Measurements from ENCODE around the gene DPF1.

Gene DPF1

DNA sequence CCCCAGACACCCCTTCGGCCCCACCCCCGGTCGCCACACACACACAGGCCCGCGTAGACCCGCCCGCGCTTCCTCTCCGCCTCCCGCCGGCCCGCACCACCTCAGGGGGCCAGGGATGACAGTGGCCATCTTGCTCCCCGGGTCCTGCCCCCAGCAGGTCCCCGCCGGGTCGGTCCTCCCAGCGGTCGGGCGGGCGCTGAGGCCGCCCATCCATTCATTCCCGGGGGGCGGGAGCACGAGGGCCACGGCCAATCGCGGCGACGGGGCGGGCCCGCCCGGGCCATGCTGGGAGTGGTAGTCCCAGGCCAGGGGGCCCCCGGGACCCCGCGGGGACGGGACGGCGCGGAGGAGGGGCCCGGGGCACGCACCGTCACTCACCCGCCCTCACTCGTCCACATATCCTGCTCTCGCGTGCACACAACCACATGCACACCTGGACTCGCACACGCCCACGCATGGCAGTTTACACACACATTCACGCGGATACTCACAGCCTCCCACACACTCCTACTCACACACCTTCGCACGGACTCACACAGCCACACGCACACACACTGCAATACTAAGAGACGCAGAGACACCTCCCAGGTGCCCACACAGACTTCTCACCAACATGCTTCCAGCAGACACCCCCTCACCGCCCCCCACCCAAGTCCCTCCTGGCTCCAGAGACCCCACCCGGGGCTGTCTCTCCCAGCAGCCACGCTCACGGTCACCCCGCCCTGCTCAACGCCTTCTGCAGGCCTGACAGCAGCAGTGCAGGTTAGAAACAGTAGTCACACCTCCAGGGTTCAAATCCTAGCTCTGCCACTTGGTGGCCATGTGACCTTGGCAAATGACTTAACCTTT, at the start of gene DPF1:
TSS of gene DPF1 (minus strand) at position 209 of the 849 bp plus-strand sequence. CDS start at position 129, 80 bp downstream.
- DNase-seq (ENCODE audit: low read depth), result peak; percentile 48
- H3K4me3 ChIP-seq (ENCODE audit: low read length), result peak within 1 kb of the TSS; percentile 61
- 0 out of 2 replicates have a peak, but pooled peaks have one; percentile 4 for TF ChIP-seq CTCF (conservative IDR thresholded peaks at IDR 0.05; ENCODE audit: low read length)

GRCh38 chr19:38273499-38273898, 49.5 kb upstream of the DPF1 start:
- no peak for DNase-seq (ENCODE audit: low read depth)
- no peak overlapping the region for H3K4me3 ChIP-seq (ENCODE audit: low read length)
- TF ChIP-seq CTCF (conservative IDR thresholded peaks at IDR 0.05; ENCODE audit: low read length), result no peak

GRCh38 chr19:38270587-38271167, 46.7 kb upstream of the DPF1 start:
- no peak overlapping the region for H3K4me3 ChIP-seq (ENCODE audit: low read length)
- TF ChIP-seq CTCF (conservative IDR thresholded peaks at IDR 0.05; ENCODE audit: low read length), result no peak
- DNase-seq (ENCODE audit: low read depth), result no peak

GRCh38 chr19:38268539-38268938, 44.5 kb upstream of the DPF1 start:
- no peak overlapping the region for H3K4me3 ChIP-seq (ENCODE audit: low read length)
- DNase-seq (ENCODE audit: low read depth), result no peak
- no peak for TF ChIP-seq CTCF (conservative IDR thresholded peaks at IDR 0.05; ENCODE audit: low read length)

- no peak for DNase-seq (ENCODE audit: low read depth)
- TF ChIP-seq CTCF (conservative IDR thresholded peaks at IDR 0.05; ENCODE audit: low read length), result no peak
- no peak overlapping the region for H3K4me3 ChIP-seq (ENCODE audit: low read length)
Observed at GRCh38 chr19:38267761-38268483, 43.9 kb upstream of the DPF1 start.

DNA sequence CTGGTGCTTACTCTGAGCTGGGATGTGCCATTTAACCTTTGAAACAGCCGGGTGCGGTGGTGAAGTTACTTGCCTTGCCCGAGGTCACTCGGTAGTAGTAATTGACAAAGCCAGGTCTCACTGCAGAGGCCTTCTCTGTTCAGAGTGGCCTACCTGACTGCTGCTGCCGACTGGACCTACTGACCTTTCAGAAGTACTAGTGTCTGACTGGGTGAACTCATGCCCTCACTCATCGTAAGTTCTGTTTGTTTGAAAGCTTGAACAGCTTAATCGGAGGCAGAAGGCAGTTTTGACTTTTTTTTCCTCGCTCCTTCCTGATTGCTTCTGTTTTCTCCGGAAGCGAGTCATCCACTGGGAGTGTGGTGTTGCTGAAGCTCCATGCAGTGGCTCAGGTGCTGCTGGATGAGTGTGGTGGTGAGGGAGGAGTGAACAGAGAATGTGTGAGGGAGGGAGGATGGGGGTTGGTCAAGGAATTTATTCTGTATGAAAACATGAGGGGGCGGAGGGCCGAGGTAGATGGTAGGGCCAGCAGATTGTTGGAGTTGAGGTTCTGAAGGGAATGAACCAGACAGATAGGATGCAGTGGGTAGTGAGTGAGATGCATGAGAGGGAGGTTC, 43.1 kb upstream of the DPF1 start:
- H3K4me3 ChIP-seq (ENCODE audit: low read length), result no peak overlapping the region

More for the DNA sequence above, 43.1 kb upstream of the DPF1 start:
- DNase-seq (ENCODE audit: low read depth), result no peak
- no peak for TF ChIP-seq CTCF (conservative IDR thresholded peaks at IDR 0.05; ENCODE audit: low read length)
